MM.1S (cell line): ENCODE measurements around the gene ANTXRL.

Experiments
- DNase-seq: peaks from one replicate; pipeline ENCODE4 v3.0.0-alpha.2; 2015
- H2AFZ ChIP-seq: fragments of 300-600 bp; sonication (generic); 2 replicates; pipeline ENCODE4 v1.6.0; 2016; ENCODE audit warnings: antibody characterized with exemption, low read length
- H3F3A ChIP-seq: fragments of 300-600 bp; sonication (generic); 2 replicates; pipeline ENCODE4 v1.6.1; 2016; ENCODE audit warnings: mild to moderate bottlenecking, antibody characterized with exemption, low read length, moderate library complexity, mixed read lengths; ENCODE audit not compliant: insufficient read depth
- H3K27ac ChIP-seq: fragments of 300-600 bp; sonication (generic); 2 replicates; pipeline ENCODE4 v1.5.1; 2016; ENCODE audit warnings: mild to moderate bottlenecking, low read length
- H3K27me3 ChIP-seq: fragments of 300-600 bp; sonication (generic); replicated peaks from 2 replicates; pipeline ENCODE4 v1.6.0; 2016; ENCODE audit warnings: low read length; ENCODE audit not compliant: insufficient read depth
- H3K36me3 ChIP-seq: fragments of 300-600 bp; sonication (generic); replicated peaks from 2 replicates; pipeline ENCODE4 v1.6.1; 2016; ENCODE audit warnings: mild to moderate bottlenecking, low read length, mixed read lengths; ENCODE audit not compliant: insufficient read depth
- H3K4me1 ChIP-seq: fragments of 300-600 bp; sonication (generic); 2 replicates; pipeline ENCODE4 v1.6.1; 2016; ENCODE audit warnings: low read length, mixed read lengths
- H3K4me2 ChIP-seq: fragments of 300-600 bp; sonication (generic); 2 replicates; pipeline ENCODE4 v1.6.0; 2016; ENCODE audit warnings: low read depth, low read length
- H3K4me3 ChIP-seq: fragments of 300-600 bp; sonication (generic); 2 replicates; pipeline ENCODE4 v1.5.1; 2016; ENCODE audit warnings: low read length, mixed read lengths
- H3K79me2 ChIP-seq: fragments of 300-600 bp; sonication (generic); 2 replicates; pipeline ENCODE4 v1.6.1; 2016; ENCODE audit warnings: mixed run types, low read length, mixed read lengths
- H3K9ac ChIP-seq: fragments of 300-600 bp; sonication (generic); 2 replicates; pipeline ENCODE4 v1.6.1; 2016; ENCODE audit warnings: low read length, mixed read lengths
- H3K9me2 ChIP-seq: fragments of 300-600 bp; sonication (generic); replicated peaks from 2 replicates; pipeline ENCODE4 v1.6.1; 2016; ENCODE audit warnings: mild to moderate bottlenecking, low read length, mixed read lengths; ENCODE audit not compliant: insufficient read depth
- H3K9me3 ChIP-seq: fragments of 300-600 bp; sonication (generic); replicated peaks from 2 replicates; pipeline ENCODE4 v1.6.1; 2016; ENCODE audit warnings: mild to moderate bottlenecking, low read length, mixed read lengths; ENCODE audit not compliant: insufficient read depth
- H4K20me1 ChIP-seq: fragments of 300-600 bp; sonication (generic); 2 replicates; pipeline ENCODE4 v1.6.1; 2016; ENCODE audit warnings: mild to moderate bottlenecking, low read length, moderate library complexity, mixed read lengths; ENCODE audit not compliant: insufficient read depth
- EZH2 ChIP-seq: fragments of 300-600 bp; sonication (generic); optimal IDR thresholded peaks from 2 replicates; pipeline ENCODE3; 2017; ENCODE audit warnings: low read depth, mild to moderate bottlenecking, antibody characterized with exemption, low read length, mixed read lengths
- EZH2phosphoT487 ChIP-seq: fragments of 300-600 bp; sonication (generic); IDR thresholded peaks from 2 replicates; pipeline ENCODE4 v1.6.1; 2018; ENCODE audit warnings: antibody characterized with exemption, low read length
- TF ChIP-seq, protein P1 (sequence below): fragments of 300-600 bp; sonication (generic); IDR thresholded peaks from 2 replicates; pipeline ENCODE4 v1.5.1; 2016; ENCODE audit warnings: antibody characterized with exemption, low read length, mixed read lengths

ANTXRL gene

GRCh38 chr10:46288601-46289206, 1.9 kb downstream of the ANTXRL start:
- Histone ChIP-seq H3K79me2 (no peaks in the 10 kb centered on the region), H3F3A (no peaks in the 10 kb centered on the region), H3K4me2 (no peak overlapping the region), H2AFZ (no peak overlapping the region), H3K36me3 (no peaks in the 10 kb centered on the region), H3K9me2 (no peaks in the 10 kb centered on the region), H3K27ac (no peak overlapping the region), H3K9me3 (no peaks in the 10 kb centered on the region), H3K4me1 (no peaks in the 10 kb centered on the region), H3K4me3 (no peak overlapping the region), H4K20me1 (no peaks in the 10 kb centered on the region), H3K27me3 (peaks cover 5% of the 10 kb centered on the region; the same call in 1 of the 2 replicates), H3K9ac (no peak overlapping the region)
- TF ChIP-seq, protein P1, sequence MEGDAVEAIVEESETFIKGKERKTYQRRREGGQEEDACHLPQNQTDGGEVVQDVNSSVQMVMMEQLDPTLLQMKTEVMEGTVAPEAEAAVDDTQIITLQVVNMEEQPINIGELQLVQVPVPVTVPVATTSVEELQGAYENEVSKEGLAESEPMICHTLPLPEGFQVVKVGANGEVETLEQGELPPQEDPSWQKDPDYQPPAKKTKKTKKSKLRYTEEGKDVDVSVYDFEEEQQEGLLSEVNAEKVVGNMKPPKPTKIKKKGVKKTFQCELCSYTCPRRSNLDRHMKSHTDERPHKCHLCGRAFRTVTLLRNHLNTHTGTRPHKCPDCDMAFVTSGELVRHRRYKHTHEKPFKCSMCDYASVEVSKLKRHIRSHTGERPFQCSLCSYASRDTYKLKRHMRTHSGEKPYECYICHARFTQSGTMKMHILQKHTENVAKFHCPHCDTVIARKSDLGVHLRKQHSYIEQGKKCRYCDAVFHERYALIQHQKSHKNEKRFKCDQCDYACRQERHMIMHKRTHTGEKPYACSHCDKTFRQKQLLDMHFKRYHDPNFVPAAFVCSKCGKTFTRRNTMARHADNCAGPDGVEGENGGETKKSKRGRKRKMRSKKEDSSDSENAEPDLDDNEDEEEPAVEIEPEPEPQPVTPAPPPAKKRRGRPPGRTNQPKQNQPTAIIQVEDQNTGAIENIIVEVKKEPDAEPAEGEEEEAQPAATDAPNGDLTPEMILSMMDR: no peak
- TF ChIP-seq EZH2phosphoT487 (no peak), EZH2 (no peak)
- no peak for DNase-seq

- Histone ChIP-seq H3K79me2 (no peaks in the 10 kb centered on the region), H2AFZ (no peak overlapping the region), H3K36me3 (no peaks in the 10 kb centered on the region), H3F3A (no peaks in the 10 kb centered on the region), H3K4me2 (no peak overlapping the region), H3K4me1 (no peaks in the 10 kb centered on the region), H3K9ac (no peak overlapping the region), H4K20me1 (no peaks in the 10 kb centered on the region), H3K9me2 (no peaks in the 10 kb centered on the region), H3K9me3 (no peaks in the 10 kb centered on the region), H3K27me3 (no peaks in the 10 kb centered on the region; the same call in 1 of the 2 replicates), H3K27ac (no peak overlapping the region), H3K4me3 (no peak overlapping the region)
- TF ChIP-seq EZH2 (no peak), EZH2phosphoT487 (no peak)
- TF ChIP-seq, protein P1: no peak
- DNase-seq: no peak
Measured at GRCh38 chr10:46289209-46289810, 2.5 kb downstream of the ANTXRL start.

- H3K9me2 ChIP-seq: no peaks in the 10 kb centered on the region
- no peaks in the 10 kb centered on the region for H3F3A ChIP-seq
- no peak overlapping the region for H3K4me3 ChIP-seq
- H3K27me3 ChIP-seq: no peaks in the 10 kb centered on the region; the same call in 1 of the 2 replicates
- H3K27ac ChIP-seq: no peak overlapping the region
- no peaks in the 10 kb centered on the region for H3K4me1 ChIP-seq
- TF ChIP-seq EZH2 (no peak), EZH2phosphoT487 (no peak)
- TF ChIP-seq, protein P1: no peak
- no peaks in the 10 kb centered on the region for H3K9me3 ChIP-seq
- no peak overlapping the region for H2AFZ ChIP-seq
- no peak overlapping the region for H3K9ac ChIP-seq
- no peak overlapping the region for H3K4me2 ChIP-seq
- H3K36me3 ChIP-seq: no peaks in the 10 kb centered on the region
- no peaks in the 10 kb centered on the region for H3K79me2 ChIP-seq
- no peak for DNase-seq
- H4K20me1 ChIP-seq: no peaks in the 10 kb centered on the region
Measured at GRCh38 chr10:46290101-46290886, 3.5 kb downstream of the ANTXRL start.
